ENCODE measurements around the gene CFAP57. TPM values are rescaled to one million over a fixed set of nuclear protein-coding genes. Genes with fewer than 3 reads are reported as not detected.
A peak's percentile ranks its signal among the peaks of the same experiment; 100 is the strongest.
"Not testable (repeated sequence)": the region's sequence is repeated elsewhere in the genome, so short reads cannot be mapped to it uniquely, and the experiment has no call there.

CFAP57 gene
- 1.1 and 4.1 TPM in 2 replicates for total RNA-seq (2014; rRNA removed; shearing (Covaris generic))

- DNase-seq (ENCODE audit: low spot score): peak; percentile 94
- in situ Hi-C loops (cut with HindIII; ENCODE audit: low sequenced_read_pairs): no loop called here
These were observed at the start of gene CFAP57, which contains the start of gene EBNA1BP2 for GRCh38 chr1:43171876-43172526. CFAP57 (plus strand) TSS chr1:43172330; CDS start chr1:43172754, 424 bp downstream. EBNA1BP2 (minus strand) TSS chr1:43172290; CDS start chr1:43172118, 172 bp downstream.

- no peak for DNase-seq (ENCODE audit: low spot score)
- in situ Hi-C loops (cut with HindIII; ENCODE audit: low sequenced_read_pairs): no loop called here
These were observed 49.1 kb upstream of the CFAP57 start for GRCh38 chr1:43123031-43123430.

GRCh38 chr1:43128816-43129215 lies 43.3 kb upstream of the CFAP57 start:
- in situ Hi-C loops (cut with HindIII; ENCODE audit: low sequenced_read_pairs): no loop called here
- no peak for DNase-seq (ENCODE audit: low spot score)

- DNase-seq (ENCODE audit: low spot score): no peak
- in situ Hi-C loops (cut with HindIII; ENCODE audit: low sequenced_read_pairs): no loop called here
These were observed 42.7 kb upstream of the CFAP57 start for GRCh38 chr1:43129426-43129825.

- no peak for DNase-seq (ENCODE audit: low spot score)
- in situ Hi-C loops (cut with HindIII; ENCODE audit: low sequenced_read_pairs): no loop called here
These were observed 38.1 kb upstream of the CFAP57 start for GRCh38 chr1:43134068-43134467.

- in situ Hi-C loops (cut with HindIII; ENCODE audit: low sequenced_read_pairs): no loop called here
- DNase-seq (ENCODE audit: low spot score): no peak
These were observed 37.5 kb upstream of the CFAP57 start for GRCh38 chr1:43134640-43135039.

GRCh38 chr1:43135857-43136781 lies 36.0 kb upstream of the CFAP57 start:
- no peak for DNase-seq (ENCODE audit: low spot score)
- in situ Hi-C loops (cut with HindIII; ENCODE audit: low sequenced_read_pairs): no loop called here

- in situ Hi-C loops (cut with HindIII; ENCODE audit: low sequenced_read_pairs): no loop called here
- DNase-seq (ENCODE audit: low spot score): no peak
These were observed 34.6 kb upstream of the CFAP57 start for GRCh38 chr1:43137445-43138052.

GRCh38 chr1:43139295-43139694 lies 32.8 kb upstream of the CFAP57 start:
- in situ Hi-C loops (cut with HindIII; ENCODE audit: low sequenced_read_pairs); DNase-seq (ENCODE audit: low spot score): not testable (repeated sequence)

- in situ Hi-C loops (cut with HindIII; ENCODE audit: low sequenced_read_pairs): no loop called here
These were observed 32.1 kb upstream of the CFAP57 start for GRCh38 chr1:43140010-43140409.

GRCh38 chr1:43140583-43140982 lies 31.5 kb upstream of the CFAP57 start:
- in situ Hi-C loops (cut with HindIII; ENCODE audit: low sequenced_read_pairs): no loop called here
- DNase-seq (ENCODE audit: low spot score): no peak

More at GRCh38 chr1:43140010-43140409, 32.1 kb upstream of the CFAP57 start:
- no peak for DNase-seq (ENCODE audit: low spot score)

- in situ Hi-C loops (cut with HindIII; ENCODE audit: low sequenced_read_pairs): no loop called here
These were observed 28.7 kb upstream of the CFAP57 start for GRCh38 chr1:43143441-43143888.

GRCh38 chr1:43144237-43144636 lies 27.9 kb upstream of the CFAP57 start:
- in situ Hi-C loops (cut with HindIII; ENCODE audit: low sequenced_read_pairs): no loop called here
- no peak for DNase-seq (ENCODE audit: low spot score)

More at GRCh38 chr1:43143441-43143888, 28.7 kb upstream of the CFAP57 start:
- DNase-seq (ENCODE audit: low spot score): peak; percentile 17

- peak; percentile 61 for DNase-seq (ENCODE audit: low spot score)
- in situ Hi-C loops (cut with HindIII; ENCODE audit: low sequenced_read_pairs): no loop called here
These were observed 24.4 kb upstream of the CFAP57 start for GRCh38 chr1:43147625-43148327.

GRCh38 chr1:43149889-43150288 lies 22.2 kb upstream of the CFAP57 start:
- DNase-seq (ENCODE audit: low spot score): no peak
- in situ Hi-C loops (cut with HindIII; ENCODE audit: low sequenced_read_pairs): no loop called here

- in situ Hi-C loops (cut with HindIII; ENCODE audit: low sequenced_read_pairs): no loop called here
- no peak for DNase-seq (ENCODE audit: low spot score)
These were observed 19.3 kb upstream of the CFAP57 start for GRCh38 chr1:43152866-43153265.

GRCh38 chr1:43153443-43153842 lies 18.7 kb upstream of the CFAP57 start:
- no peak for DNase-seq (ENCODE audit: low spot score)
- in situ Hi-C loops (cut with HindIII; ENCODE audit: low sequenced_read_pairs): no loop called here

GRCh38 chr1:43156026-43156425 lies 16.1 kb upstream of the CFAP57 start:
- in situ Hi-C loops (cut with HindIII; ENCODE audit: low sequenced_read_pairs): no loop called here
- DNase-seq (ENCODE audit: low spot score): no peak

GRCh38 chr1:43165162-43165561 lies 7.0 kb upstream of the CFAP57 start:
- DNase-seq (ENCODE audit: low spot score): no peak
- in situ Hi-C loops (cut with HindIII; ENCODE audit: low sequenced_read_pairs): no loop called here

All from G401 (cell line).